HepG2 (cell line): Measurements from ENCODE around the gene SLC16A3. TPM values are rescaled to one million over a fixed set of nuclear protein-coding genes. Genes with fewer than 3 reads are reported as not detected.

ENCODE experiments used
- ATF7-NPFF ChIP-seq: sonication (generic); formaldehyde crosslinking; IDR thresholded peaks from 2 replicates; pipeline ENCODE4 v1.8.1; 2023; ENCODE audit warnings: mild to moderate bottlenecking, low read depth, missing genetic modification reagents, moderate library complexity
- DMAP1 ChIP-seq: IDR thresholded peaks from 2 replicates; pipeline ENCODE4 v1.6.1; 2016
- DNMT3B ChIP-seq: conservative IDR thresholded peaks from 2 replicates; pipeline ENCODE4 v1.6.1; 2016; ENCODE audit warnings: missing biosample characterization, control low read depth
- EEA1 ChIP-seq: sonication (generic); formaldehyde crosslinking; IDR thresholded peaks from 2 replicates; pipeline ENCODE4 v1.5.1; 2020; ENCODE audit warnings: mild to moderate bottlenecking, missing genetic modification reagents, borderline replicate concordance
- GFI1 ChIP-seq: sonication (generic); formaldehyde crosslinking; IDR thresholded peaks from 2 replicates; pipeline ENCODE4 v1.5.0; 2020; ENCODE audit warnings: missing genetic modification reagents, mild to moderate bottlenecking, borderline replicate concordance
- NR3C1 ChIP-seq: sonication (generic); formaldehyde crosslinking; IDR thresholded peaks from 2 replicates; pipeline ENCODE4 v1.4.0; 2020; ENCODE audit warnings: missing genetic modification reagents
- PAX8 ChIP-seq: sonication (generic); formaldehyde crosslinking; IDR thresholded peaks from 2 replicates; pipeline ENCODE4 v1.8.0; 2022; ENCODE audit warnings: mild to moderate bottlenecking, missing genetic modification reagents, borderline replicate concordance
- PPARG ChIP-seq: conservative IDR thresholded peaks from 2 replicates; pipeline ENCODE4 v1.6.1; 2016; ENCODE audit warnings: missing biosample characterization, missing genetic modification reagents
- REST ChIP-seq, 2 experiments: IDR thresholded peaks; 2 replicates each; pipeline ENCODE4 v1.6.1; 2011 to 2012; ENCODE audit warnings: low read length in 2 of 2, borderline replicate concordance in 1 of 2, low read depth in 1 of 2, mild to moderate bottlenecking in 1 of 2, moderate library complexity in 1 of 2
- TEAD2 ChIP-seq: sonication (generic); formaldehyde crosslinking; IDR thresholded peaks from 2 replicates; pipeline ENCODE4 v1.9.0; 2021; ENCODE audit warnings: missing genetic modification reagents
- ZC3H13 ChIP-seq: sonication (generic); formaldehyde crosslinking; IDR thresholded peaks from 2 replicates; pipeline ENCODE4 v1.8.1; 2023; ENCODE audit warnings: mild to moderate bottlenecking, missing genetic modification reagents, moderate library complexity
- ZFP82 ChIP-seq: sonication (generic); formaldehyde crosslinking; IDR thresholded peaks from 2 replicates; pipeline ENCODE4 v1.5.1; 2020; ENCODE audit warnings: mild to moderate bottlenecking, missing genetic modification reagents, borderline replicate concordance
- ZNF17 ChIP-seq: sonication (generic); formaldehyde crosslinking; IDR thresholded peaks from 2 replicates; pipeline ENCODE4 v1.5.0; 2020; ENCODE audit warnings: mild to moderate bottlenecking, missing genetic modification reagents
- ZNF441 ChIP-seq: sonication (generic); formaldehyde crosslinking; IDR thresholded peaks from 2 replicates; pipeline ENCODE4 v1.7.0; 2021; ENCODE audit warnings: missing genetic modification reagents, borderline replicate concordance
- ZNF501 ChIP-seq: sonication (generic); formaldehyde crosslinking; IDR thresholded peaks from 2 replicates; pipeline ENCODE4 v1.5.1; 2020; ENCODE audit warnings: mild to moderate bottlenecking, moderate library complexity, missing genetic modification reagents
- ZNF552 ChIP-seq: sonication (generic); formaldehyde crosslinking; IDR thresholded peaks from 2 replicates; pipeline ENCODE4 v1.9.0; 2022; ENCODE audit warnings: missing genetic modification reagents, mild to moderate bottlenecking, borderline replicate concordance
- ZNF615 ChIP-seq: sonication (generic); formaldehyde crosslinking; IDR thresholded peaks from 2 replicates; pipeline ENCODE4 v1.5.0; 2020; ENCODE audit warnings: mild to moderate bottlenecking, missing genetic modification reagents, borderline replicate concordance
- ZNF709 ChIP-seq: sonication (generic); formaldehyde crosslinking; IDR thresholded peaks from 2 replicates; pipeline ENCODE4 v1.5.0; 2020; ENCODE audit warnings: mild to moderate bottlenecking, missing genetic modification reagents
- ZNF75D ChIP-seq: sonication (generic); formaldehyde crosslinking; IDR thresholded peaks from 2 replicates; pipeline ENCODE4 v1.8.1; 2023; ENCODE audit warnings: missing genetic modification reagents, mild to moderate bottlenecking, borderline replicate concordance
- ZNF883 ChIP-seq: sonication (generic); formaldehyde crosslinking; IDR thresholded peaks from 2 replicates; pipeline ENCODE4 v1.5.1; 2020; ENCODE audit warnings: mild to moderate bottlenecking, missing genetic modification reagents; ENCODE audit errors: not compliant biosample characterization
- ZSCAN20 ChIP-seq: sonication (generic); formaldehyde crosslinking; IDR thresholded peaks from 2 replicates; pipeline ENCODE4 v1.4.0; 2020; ENCODE audit warnings: missing genetic modification reagents, mild to moderate bottlenecking, borderline replicate concordance
- polyA plus RNA-seq, 8 experiments: library from polyadenylated mRNA; depleted of rRNA in 3 of 8; stranded (reverse) in 7 of 8; unstranded in 1 of 8; fragments of >200 nt; fragmentation: Illumina TruSeq in 4 of 8; extraction: Trizol in 4 of 8; gene quantifications; 2 replicates each; pipeline versions ENCODE4 v1.2.1 to v1.2.3, GENCODE V29; 2011 to 2016; ENCODE audit warnings: low read depth in 4 of 8, missing spikeins in 1 of 8, mixed read lengths in 1 of 8; ENCODE audit not compliant: insufficient read depth in 1 of 8
- total RNA-seq, 5 experiments: library from RNA; depleted of rRNA; stranded (reverse); fragments of >200 nt; fragmentation: Illumina TruSeq; extraction: Trizol; gene quantifications; 2 replicates each; pipeline ENCODE4 v1.2.3, GENCODE V29; 2016; ENCODE audit warnings: low read depth in 1 of 5
- TF ChIP-seq, protein P1 (sequence below): sonication (generic); formaldehyde crosslinking; IDR thresholded peaks from 2 replicates; pipeline ENCODE4 v1.4.0; 2020; ENCODE audit warnings: mild to moderate bottlenecking, missing genetic modification reagents
- TF ChIP-seq, protein P2 (sequence below): sonication (generic); formaldehyde crosslinking; IDR thresholded peaks from 2 replicates; pipeline ENCODE4 v1.4.0; 2020; ENCODE audit warnings: mild to moderate bottlenecking, missing genetic modification reagents
- TF ChIP-seq, protein P3 (sequence below): sonication (generic); formaldehyde crosslinking; IDR thresholded peaks from 2 replicates; pipeline ENCODE4 v1.8.0; 2022; ENCODE audit warnings: missing genetic modification reagents, mild to moderate bottlenecking, moderate library complexity, borderline replicate concordance

Gene SLC16A3
- total and polyA plus RNA-seq, 2 of the 13 experiments (the other 11 are each of a cell fraction or from before 2014, with no cell fraction given) = 242 to 349 TPM

DNA sequence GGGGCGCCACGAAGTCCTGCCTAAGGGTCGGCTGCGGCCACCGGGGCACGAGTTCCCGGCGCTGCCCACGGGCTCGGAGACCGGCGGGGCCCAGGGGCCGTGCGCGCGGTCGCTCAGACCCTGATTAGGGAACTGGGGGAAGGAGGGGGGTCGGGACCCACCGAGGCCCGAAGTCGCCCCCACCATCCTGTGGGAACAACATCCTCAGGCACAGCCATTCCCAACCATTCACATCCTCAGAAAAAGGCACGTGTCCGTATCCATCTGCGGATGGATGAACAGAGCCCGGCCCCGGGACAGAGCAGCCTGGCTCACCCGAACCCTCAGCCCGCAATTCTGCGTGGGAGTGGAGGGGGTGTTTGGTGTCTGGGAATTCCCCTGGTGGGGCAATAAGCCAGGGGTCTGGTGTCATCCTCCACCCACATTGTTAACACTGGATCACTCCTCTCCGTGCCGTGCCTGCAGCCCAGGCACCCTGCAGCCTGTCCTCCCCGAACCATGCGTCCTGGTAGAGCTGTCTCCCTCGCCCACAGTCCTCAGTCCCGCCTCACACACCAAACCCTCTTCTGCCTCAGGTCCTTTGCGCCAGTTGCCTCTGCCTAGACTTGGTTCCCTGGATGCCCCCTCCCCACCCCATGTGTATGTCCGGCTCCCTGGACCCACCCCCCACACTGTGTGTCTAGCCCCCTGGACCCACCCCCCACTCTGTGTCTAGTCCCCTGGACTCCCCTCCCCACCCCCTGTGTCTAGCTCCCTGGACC is 15.4 kb upstream of the SLC16A3 start (continued):
- TF ChIP-seq, protein P1, sequence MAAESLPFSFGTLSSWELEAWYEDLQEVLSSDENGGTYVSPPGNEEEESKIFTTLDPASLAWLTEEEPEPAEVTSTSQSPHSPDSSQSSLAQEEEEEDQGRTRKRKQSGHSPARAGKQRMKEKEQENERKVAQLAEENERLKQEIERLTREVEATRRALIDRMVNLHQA (CRISPR knock-in tag) = no peak
- TF ChIP-seq REST (IDR thresholded peaks at IDR 0.05; ENCODE audit: borderline replicate concordance in 1 of 2, low read depth in 1 of 2, low read length in 2 of 2) = no peak
- no peak for TF ChIP-seq ATF7-NPFF (CRISPR knock-in tag)
- no peak; the same call in 1 of the 2 replicates for TF ChIP-seq GFI1
- no peak for TF ChIP-seq ZNF883 (CRISPR knock-in tag)
- no peak for TF ChIP-seq ZFP82 (CRISPR knock-in tag)
- no peak for TF ChIP-seq ZNF441 (CRISPR knock-in tag)
- no peak for TF ChIP-seq ZNF615 (CRISPR knock-in tag)
- no peak for TF ChIP-seq ZNF501
- no peak for TF ChIP-seq ZNF17
- TF ChIP-seq ZNF75D (CRISPR knock-in tag) = no peak
- TF ChIP-seq, protein P2, sequence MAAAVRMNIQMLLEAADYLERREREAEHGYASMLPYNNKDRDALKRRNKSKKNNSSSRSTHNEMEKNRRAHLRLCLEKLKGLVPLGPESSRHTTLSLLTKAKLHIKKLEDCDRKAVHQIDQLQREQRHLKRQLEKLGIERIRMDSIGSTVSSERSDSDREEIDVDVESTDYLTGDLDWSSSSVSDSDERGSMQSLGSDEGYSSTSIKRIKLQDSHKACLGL (CRISPR knock-in tag) = no peak; the same call in 1 of the 2 replicates
- TF ChIP-seq ZNF709 (CRISPR knock-in tag) = peak; percentile 10; the same call in 1 of the 2 replicates
- TF ChIP-seq EEA1 = no peak
- TF ChIP-seq ZC3H13 (CRISPR knock-in tag) = no peak
- TF ChIP-seq PAX8 (CRISPR knock-in tag) = no peak
- no peak for TF ChIP-seq DMAP1
- TF ChIP-seq NR3C1 (CRISPR knock-in tag) = no peak
- TF ChIP-seq DNMT3B = 0 out of 2 replicates have a peak, but pooled peaks have one; percentile 44
- TF ChIP-seq ZNF552 (CRISPR knock-in tag) = 0 out of 2 replicates have a peak, but pooled peaks have one; percentile 28
- TF ChIP-seq TEAD2 (CRISPR knock-in tag) = no peak
- TF ChIP-seq, protein P3, sequence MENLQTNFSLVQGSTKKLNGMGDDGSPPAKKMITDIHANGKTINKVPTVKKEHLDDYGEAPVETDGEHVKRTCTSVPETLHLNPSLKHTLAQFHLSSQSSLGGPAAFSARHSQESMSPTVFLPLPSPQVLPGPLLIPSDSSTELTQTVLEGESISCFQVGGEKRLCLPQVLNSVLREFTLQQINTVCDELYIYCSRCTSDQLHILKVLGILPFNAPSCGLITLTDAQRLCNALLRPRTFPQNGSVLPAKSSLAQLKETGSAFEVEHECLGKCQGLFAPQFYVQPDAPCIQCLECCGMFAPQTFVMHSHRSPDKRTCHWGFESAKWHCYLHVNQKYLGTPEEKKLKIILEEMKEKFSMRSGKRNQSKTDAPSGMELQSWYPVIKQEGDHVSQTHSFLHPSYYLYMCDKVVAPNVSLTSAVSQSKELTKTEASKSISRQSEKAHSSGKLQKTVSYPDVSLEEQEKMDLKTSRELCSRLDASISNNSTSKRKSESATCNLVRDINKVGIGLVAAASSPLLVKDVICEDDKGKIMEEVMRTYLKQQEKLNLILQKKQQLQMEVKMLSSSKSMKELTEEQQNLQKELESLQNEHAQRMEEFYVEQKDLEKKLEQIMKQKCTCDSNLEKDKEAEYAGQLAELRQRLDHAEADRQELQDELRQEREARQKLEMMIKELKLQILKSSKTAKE (CRISPR knock-in tag) = no peak
- no peak for TF ChIP-seq ZSCAN20 (CRISPR knock-in tag)
- TF ChIP-seq PPARG = no peak
